Bronchial epithelial cell (primary cell): ENCODE results near the gene F2R. TPM values are rescaled to one million over a fixed set of nuclear protein-coding genes. Genes with fewer than 3 reads are reported as not detected.

Experiments used
- DNase-seq: peaks from one replicate; pipeline ENCODE4 v3.0.0-alpha.2; 2010; ENCODE audit warnings: low read depth
- FAIRE-seq: peaks from 2 replicates; lab custom pipeline; 2011; peaks lifted over from hg19 to GRCh38; lab: Jason Lieb, UNC
- H3K27me3 ChIP-seq: 2 replicates; pipeline ENCODE4 v1.5.1; 2011; ENCODE audit warnings: low read length; ENCODE audit not compliant: control insufficient read depth, insufficient read depth
- H3K36me3 ChIP-seq: 2 replicates; pipeline ENCODE4 v1.5.1; 2011; ENCODE audit warnings: low read length; ENCODE audit not compliant: control insufficient read depth, insufficient read depth
- H3K4me3 ChIP-seq: 2 replicates; pipeline ENCODE4 v1.5.1; 2011; ENCODE audit warnings: mild to moderate bottlenecking, low read depth, low read length, control low read depth
- total RNA-seq: library from RNA; depleted of rRNA; stranded (reverse); fragments of >200 nt; gene quantifications from 2 replicates; pipeline ENCODE4 v1.2.1, GENCODE V29; 2014
- TF ChIP-seq, protein P1 (sequence below): IDR thresholded peaks from 2 replicates; pipeline ENCODE4 v1.5.1; 2011; ENCODE audit warnings: mild to moderate bottlenecking, moderate library complexity, low read length, control low read depth, inconsistent platforms; ENCODE audit not compliant: insufficient read depth, severe bottlenecking

The F2R gene
- total RNA-seq, 1 donor from 2014 or later = 12.1 TPM

DNA sequence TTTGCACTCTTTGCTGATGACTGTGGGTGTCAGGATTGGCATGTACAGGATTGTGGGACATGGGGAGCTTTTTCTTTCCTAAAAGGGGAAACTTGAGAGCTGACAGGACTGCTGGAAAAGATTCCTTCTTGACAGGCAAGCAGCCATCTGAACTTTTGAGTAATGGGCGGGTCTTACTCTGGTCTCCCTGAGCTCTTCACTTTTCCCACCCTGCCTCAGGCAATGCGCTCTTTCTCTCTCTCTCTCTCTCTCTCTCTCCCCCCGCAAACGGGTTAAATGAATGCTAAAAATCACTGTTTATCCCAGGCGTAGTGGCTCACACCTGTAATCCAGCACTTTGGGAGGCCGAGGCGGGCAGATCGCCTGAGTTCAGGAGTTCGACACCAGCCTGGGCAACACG lies 65.8 kb downstream of the F2R start:
- FAIRE-seq (no peak), DNase-seq (no peak)
- H3K4me3 ChIP-seq = no peak overlapping the region
- TF ChIP-seq, protein P1, sequence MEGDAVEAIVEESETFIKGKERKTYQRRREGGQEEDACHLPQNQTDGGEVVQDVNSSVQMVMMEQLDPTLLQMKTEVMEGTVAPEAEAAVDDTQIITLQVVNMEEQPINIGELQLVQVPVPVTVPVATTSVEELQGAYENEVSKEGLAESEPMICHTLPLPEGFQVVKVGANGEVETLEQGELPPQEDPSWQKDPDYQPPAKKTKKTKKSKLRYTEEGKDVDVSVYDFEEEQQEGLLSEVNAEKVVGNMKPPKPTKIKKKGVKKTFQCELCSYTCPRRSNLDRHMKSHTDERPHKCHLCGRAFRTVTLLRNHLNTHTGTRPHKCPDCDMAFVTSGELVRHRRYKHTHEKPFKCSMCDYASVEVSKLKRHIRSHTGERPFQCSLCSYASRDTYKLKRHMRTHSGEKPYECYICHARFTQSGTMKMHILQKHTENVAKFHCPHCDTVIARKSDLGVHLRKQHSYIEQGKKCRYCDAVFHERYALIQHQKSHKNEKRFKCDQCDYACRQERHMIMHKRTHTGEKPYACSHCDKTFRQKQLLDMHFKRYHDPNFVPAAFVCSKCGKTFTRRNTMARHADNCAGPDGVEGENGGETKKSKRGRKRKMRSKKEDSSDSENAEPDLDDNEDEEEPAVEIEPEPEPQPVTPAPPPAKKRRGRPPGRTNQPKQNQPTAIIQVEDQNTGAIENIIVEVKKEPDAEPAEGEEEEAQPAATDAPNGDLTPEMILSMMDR = no peak
- H3K36me3 ChIP-seq = no peaks in the 10 kb centered on the region
- H3K27me3 ChIP-seq = no peaks in the 10 kb centered on the region

DNA sequence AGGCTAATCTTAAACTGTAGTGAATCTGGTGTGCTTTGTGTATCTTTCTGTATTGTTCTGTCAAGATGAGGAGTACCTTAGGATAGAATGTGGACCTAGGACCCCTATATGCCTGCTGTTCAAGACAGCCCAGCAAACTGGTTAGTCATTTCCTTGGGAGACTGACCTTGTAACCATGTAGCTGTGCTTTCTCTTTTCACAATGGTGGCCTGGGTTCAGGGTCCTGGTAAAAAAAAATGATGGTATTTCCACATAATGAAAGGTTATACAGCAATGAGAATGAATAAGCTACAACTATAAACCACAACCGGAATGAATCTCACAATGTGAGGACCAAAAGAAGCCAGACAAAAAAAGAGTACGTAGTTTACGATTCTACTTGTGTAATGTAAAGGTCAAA lies 66.5 kb downstream of the F2R start:
- Histone ChIP-seq H3K4me3 (no peak overlapping the region), H3K27me3 (no peaks in the 10 kb centered on the region), H3K36me3 (no peaks in the 10 kb centered on the region)
- TF ChIP-seq, protein P1 = no peak
- DNase-seq (no peak), FAIRE-seq (no peak)

Other genes starting within 250 kb of the F2R start
- under 0.01 TPM in 1 of 2 replicates, not detected in the other for gene F2RL2, start 92.7 kb upstream of the F2R start, total RNA-seq
- 24.1 and 25.5 TPM in 2 replicates for gene F2RL1, start 102.9 kb downstream of the F2R start, total RNA-seq
- not detected in 2 replicates for gene S100Z, start 133.9 kb downstream of the F2R start, total RNA-seq
- gene CRHBP, start 236.9 kb downstream of the F2R start, total RNA-seq = not detected in 2 replicates